Endothelial cell of umbilical vein (primary cell): ENCODE measurements around the gene PRELID3B. TPM values are rescaled to one million over a fixed set of nuclear protein-coding genes. Genes with fewer than 3 reads are reported as not detected.

Source experiments
- BruUV-seq: library from RNA; stranded (reverse); fragments of 400-500 nt; replicated peaks from 2 replicates; lab custom pipeline; 2021; lab: Mats Ljungman, UMichigan
- CTCF ChIA-PET: fragments of 300-600, 350-600 bp; sonication (Branson Sonifier 250); formaldehyde crosslinking; loops from one replicate; lab custom pipeline; 2021; ENCODE audit warnings: antibody characterized with exemption, inconsistent platforms; lab: Charles Lee
- POLR2A ChIA-PET: fragments of 300-600, 350-600 bp; sonication (Branson Sonifier 250); formaldehyde crosslinking; loops from one replicate; lab custom pipeline; 2021; ENCODE audit warnings: antibody characterized with exemption, inconsistent platforms; lab: Charles Lee
- DNase-seq: peaks from one replicate; pipeline ENCODE4 v3.0.0-alpha.2; 2011; ENCODE audit warnings: low read depth, low spot score
- FAIRE-seq: peaks from 2 replicates; lab custom pipeline; 2011; peaks lifted over from hg19 to GRCh38; lab: Jason Lieb, UNC
- H2AFZ ChIP-seq: 2 replicates; pipeline ENCODE4 v1.6.0; 2012; ENCODE audit warnings: low read depth, low read length, control low read depth, inconsistent platforms
- H3K27ac ChIP-seq: 2 replicates; pipeline ENCODE4 v1.5.1; 2011; ENCODE audit warnings: low read depth, mild to moderate bottlenecking, control low read depth, low read length, moderate library complexity; ENCODE audit not compliant: insufficient read depth
- H3K27me3 ChIP-seq, 2 experiments: 2 replicates each; pipeline versions ENCODE4 v1.6.0 to v1.6.1; 2011; ENCODE audit warnings: low read length in 2 of 2, mixed read lengths in 1 of 2; ENCODE audit not compliant: control insufficient read depth in 2 of 2, insufficient read depth in 2 of 2
- H3K36me3 ChIP-seq, 2 experiments: 2 replicates in 1 of 2; 3 replicates in 1 of 2; pipeline ENCODE4 v1.5.1; 2011; ENCODE audit warnings: low read length in 2 of 2, mild to moderate bottlenecking in 1 of 2, moderate library complexity in 1 of 2; ENCODE audit not compliant: control insufficient read depth in 2 of 2, insufficient read depth in 2 of 2; ENCODE audit errors: extremely low read depth in 1 of 2
- H3K4me1 ChIP-seq: 3 replicates; pipeline ENCODE4 v1.5.1; 2011; ENCODE audit warnings: mild to moderate bottlenecking, low read length; ENCODE audit not compliant: control insufficient read depth, insufficient read depth; ENCODE audit errors: extremely low read depth
- H3K4me2 ChIP-seq: 2 replicates; pipeline ENCODE4 v1.6.1; 2011; ENCODE audit warnings: low read length, control low read depth, mixed read lengths; ENCODE audit not compliant: insufficient read depth
- H3K4me3 ChIP-seq, 3 experiments: fragments of 200-600 bp in 1 of 3; sonication (generic), shearing (Covaris generic) in 1 of 3; replicated peaks in 1 of 3; 2 replicates each; pipeline ENCODE4 v1.5.1; 2011 to 2016; ENCODE audit warnings: control low read depth in 3 of 3, low read length in 3 of 3, mild to moderate bottlenecking in 2 of 3, inconsistent platforms in 1 of 3, low read depth in 1 of 3, moderate library complexity in 1 of 3; ENCODE audit not compliant: insufficient read depth in 1 of 3
- H3K79me2 ChIP-seq: 2 replicates; pipeline ENCODE4 v1.6.0; 2012; ENCODE audit warnings: low read length, inconsistent platforms; ENCODE audit not compliant: control insufficient read depth, insufficient read depth
- H3K9ac ChIP-seq: replicated peaks from 2 replicates; pipeline ENCODE3; 2011; ENCODE audit warnings: low read length, control low read depth; ENCODE audit not compliant: insufficient read depth; ENCODE audit errors: extremely low read depth
- H3K9me1 ChIP-seq: replicated peaks from 3 replicates; pipeline ENCODE4 v1.6.0; 2011; ENCODE audit warnings: mild to moderate bottlenecking, low read length; ENCODE audit not compliant: control insufficient read depth, insufficient read depth; ENCODE audit errors: extremely low read depth
- H3K9me3 ChIP-seq: replicated peaks from 2 replicates; pipeline ENCODE4 v1.5.1; 2012; ENCODE audit warnings: low read length, inconsistent platforms; ENCODE audit not compliant: control insufficient read depth, insufficient read depth
- H4K20me1 ChIP-seq: replicated peaks from 2 replicates; pipeline ENCODE3; 2011; ENCODE audit warnings: mild to moderate bottlenecking, low read length; ENCODE audit not compliant: control insufficient read depth, insufficient read depth; ENCODE audit errors: extremely low read depth
- EZH2 ChIP-seq: IDR thresholded peaks from 2 replicates; pipeline ENCODE4 v1.6.1; 2012; ENCODE audit warnings: borderline replicate concordance, low read depth, mild to moderate bottlenecking, moderate library complexity, low read length, inconsistent platforms; ENCODE audit not compliant: severe bottlenecking
- FOS ChIP-seq: IDR thresholded peaks from 2 replicates; pipeline ENCODE4 v1.6.1; 2011; ENCODE audit warnings: mild to moderate bottlenecking, low read length, moderate library complexity, borderline replicate concordance; ENCODE audit not compliant: insufficient read depth
- GATA2 ChIP-seq: IDR thresholded peaks from 2 replicates; pipeline ENCODE4 v1.7.0; 2011; ENCODE audit warnings: low read depth, mild to moderate bottlenecking, moderate library complexity, mixed read lengths, low read length; ENCODE audit not compliant: insufficient read length, insufficient read depth
- JUN ChIP-seq: IDR thresholded peaks from 2 replicates; pipeline ENCODE4 v1.6.1; 2011; ENCODE audit warnings: borderline replicate concordance, low read depth; ENCODE audit not compliant: insufficient read length, insufficient read depth
- MYC ChIP-seq: IDR thresholded peaks from one replicate; pipeline ENCODE4 v1.6.1; 2011; ENCODE audit warnings: mild to moderate bottlenecking, low read depth, low read length
- POLR2A ChIP-seq: IDR thresholded peaks from 2 replicates; pipeline ENCODE4 v1.6.1; 2012; ENCODE audit warnings: low read depth, mild to moderate bottlenecking, control low read depth, low read length
- POLR2AphosphoS5 ChIP-seq: IDR thresholded peaks from 2 replicates; pipeline ENCODE4 v1.6.1; 2012; ENCODE audit warnings: low read depth, mild to moderate bottlenecking, control low read depth, low read length, moderate library complexity; ENCODE audit not compliant: insufficient read depth
- dilution Hi-C: fragments of 300-500 bp; cut with MboI; formaldehyde crosslinking; loops from one replicate; pipeline ENCODE4 v1.15.0; 2019; ENCODE audit warnings: low sequenced_read_pairs; ENCODE audit not compliant: extremely low pct_ligation_motif_present
- intact Hi-C: fragments of 100-400 bp; cut with micrococcal nuclease; formaldehyde crosslinking; loops from one replicate; pipeline ENCODE4 v1.10.0; 2022
- polyA plus RNA-seq, 4 experiments: library from polyadenylated mRNA; depleted of rRNA in 3 of 4; stranded (reverse) in 3 of 4; unstranded in 1 of 4; fragments of >200 nt; gene quantifications; 2 replicates each; pipeline versions ENCODE4 v1.2.1 to v1.2.3, GENCODE V29; 2011 to 2012; ENCODE audit warnings: missing spikeins in 1 of 4
- total RNA-seq: library from RNA; stranded (reverse); gene quantifications from 2 replicates; pipeline ENCODE4 v1.2.3, GENCODE V29; 2021
- TF ChIP-seq, protein P1 (sequence below), 2 donors: IDR thresholded peaks; 1 replicate in 1 of 2; 2 replicates in 1 of 2; pipeline ENCODE4 v1.5.1; 2011; ENCODE audit warnings: low read length in 2 of 2, mild to moderate bottlenecking in 2 of 2, moderate library complexity in 2 of 2, control low read depth in 1 of 2, inconsistent platforms in 1 of 2, low read depth in 1 of 2; ENCODE audit not compliant: insufficient read depth in 1 of 2; ENCODE audit errors: extremely low read depth in 1 of 2
- TF ChIP-seq, protein P2 (sequence below): IDR thresholded peaks from 2 replicates; pipeline ENCODE4 v1.6.1; 2011; ENCODE audit not compliant: insufficient read depth, insufficient read length

The PRELID3B gene
- total and polyA plus RNA-seq, 2 donors (not counting 3 experiments of a cell fraction or from before 2014, with no cell fraction given) = 14.9 to 57.2 TPM

DNA sequence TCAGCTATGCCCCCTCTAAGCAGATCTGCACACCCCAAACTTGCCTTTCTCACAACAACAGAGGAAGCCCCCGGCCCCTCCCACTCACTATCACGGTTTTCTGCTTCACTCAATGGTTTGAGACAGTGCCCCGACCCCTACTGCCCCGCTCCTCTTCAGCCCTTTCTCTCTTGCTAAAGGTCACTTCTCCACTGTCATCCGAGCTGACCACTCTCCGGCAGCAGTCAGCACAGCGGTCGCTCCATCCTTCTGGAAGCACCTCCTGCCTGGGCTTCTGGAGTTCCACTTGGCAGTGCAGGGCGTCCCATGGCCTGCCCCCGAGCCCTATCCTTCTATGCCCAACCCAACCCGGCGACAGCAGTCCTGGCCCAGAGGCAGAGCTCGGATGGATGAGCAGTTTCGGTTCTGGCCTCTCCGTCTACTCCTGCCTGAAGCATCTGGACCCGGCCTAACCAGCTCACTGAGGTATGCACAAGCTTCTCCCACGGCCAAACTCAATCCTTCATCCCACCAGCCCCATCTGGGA is 39.6 kb downstream of the PRELID3B start:
- TF ChIP-seq, protein P1, sequence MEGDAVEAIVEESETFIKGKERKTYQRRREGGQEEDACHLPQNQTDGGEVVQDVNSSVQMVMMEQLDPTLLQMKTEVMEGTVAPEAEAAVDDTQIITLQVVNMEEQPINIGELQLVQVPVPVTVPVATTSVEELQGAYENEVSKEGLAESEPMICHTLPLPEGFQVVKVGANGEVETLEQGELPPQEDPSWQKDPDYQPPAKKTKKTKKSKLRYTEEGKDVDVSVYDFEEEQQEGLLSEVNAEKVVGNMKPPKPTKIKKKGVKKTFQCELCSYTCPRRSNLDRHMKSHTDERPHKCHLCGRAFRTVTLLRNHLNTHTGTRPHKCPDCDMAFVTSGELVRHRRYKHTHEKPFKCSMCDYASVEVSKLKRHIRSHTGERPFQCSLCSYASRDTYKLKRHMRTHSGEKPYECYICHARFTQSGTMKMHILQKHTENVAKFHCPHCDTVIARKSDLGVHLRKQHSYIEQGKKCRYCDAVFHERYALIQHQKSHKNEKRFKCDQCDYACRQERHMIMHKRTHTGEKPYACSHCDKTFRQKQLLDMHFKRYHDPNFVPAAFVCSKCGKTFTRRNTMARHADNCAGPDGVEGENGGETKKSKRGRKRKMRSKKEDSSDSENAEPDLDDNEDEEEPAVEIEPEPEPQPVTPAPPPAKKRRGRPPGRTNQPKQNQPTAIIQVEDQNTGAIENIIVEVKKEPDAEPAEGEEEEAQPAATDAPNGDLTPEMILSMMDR (IDR thresholded peaks at IDR 0.05; ENCODE audit: extremely low read depth in 1 of 2, insufficient read depth in 1 of 2, low read depth in 1 of 2, low read length in 2 of 2) = no peak
- TF ChIP-seq FOS = no peak
- TF ChIP-seq, protein P2, sequence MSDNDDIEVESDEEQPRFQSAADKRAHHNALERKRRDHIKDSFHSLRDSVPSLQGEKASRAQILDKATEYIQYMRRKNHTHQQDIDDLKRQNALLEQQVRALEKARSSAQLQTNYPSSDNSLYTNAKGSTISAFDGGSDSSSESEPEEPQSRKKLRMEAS = no peak
- TF ChIP-seq JUN = no peak
- TF ChIP-seq POLR2AphosphoS5 = no peak
- no peak for TF ChIP-seq GATA2
- TF ChIP-seq MYC = no peak
- TF ChIP-seq EZH2 = no peak
- TF ChIP-seq POLR2A = no peak
- Histone ChIP-seq H3K27me3 (no peaks in the 10 kb centered on the region), H4K20me1 (no peaks in the 10 kb centered on the region), H3K4me1 (peaks cover 20% of the 10 kb centered on the region), H3K79me2 (peaks cover 42% of the 10 kb centered on the region), H3K4me3 (no peak overlapping the region), H2AFZ (no peak overlapping the region), H3K4me2 (no peak overlapping the region), H3K36me3 (peaks cover 0 to 32% of the 10 kb centered on the region in 2 experiments), H3K9ac (no peak overlapping the region), H3K9me3 (no peaks in the 10 kb centered on the region), H3K9me1 (no peaks in the 10 kb centered on the region), H3K27ac (no peak overlapping the region)
- FAIRE-seq (no peak), DNase-seq (no peak)
- intact Hi-C loops = no loop called here
- ChIA-PET CTCF (no interaction called here), POLR2A (no interaction called here)
- dilution Hi-C loops = no loop called here
- BruUV-seq = no TSS peak
